Adrenal gland (tissue), 5 donors: ENCODE measurements around the gene SMIM12.

ENCODE experiments used
- POLR2A ChIP-seq, 2 donors: fragments of 450-650 bp; IDR thresholded peaks; one replicate each; pipeline ENCODE4 v1.6.1; 2017; ENCODE audit warnings: antibody characterized with exemption in 2 of 2, mild to moderate bottlenecking in 2 of 2, moderate library complexity in 1 of 2
- TF ChIP-seq, protein P1 (sequence below), 6 experiments: fragments of 450-650 bp in 4 of 6; fragments of 200-600 bp in 2 of 6; sonication (generic) in 1 of 6; IDR thresholded peaks; 1 replicate in 5 of 6; 2 replicates in 1 of 6; pipeline versions ENCODE4 v1.5.1 to v1.8.0; 2016 to 2021; ENCODE audit warnings: antibody characterized with exemption in 6 of 6, mild to moderate bottlenecking in 2 of 6, moderate library complexity in 1 of 6
- donor health status: DM: no; HTN: no; CAD: no.

DNA sequence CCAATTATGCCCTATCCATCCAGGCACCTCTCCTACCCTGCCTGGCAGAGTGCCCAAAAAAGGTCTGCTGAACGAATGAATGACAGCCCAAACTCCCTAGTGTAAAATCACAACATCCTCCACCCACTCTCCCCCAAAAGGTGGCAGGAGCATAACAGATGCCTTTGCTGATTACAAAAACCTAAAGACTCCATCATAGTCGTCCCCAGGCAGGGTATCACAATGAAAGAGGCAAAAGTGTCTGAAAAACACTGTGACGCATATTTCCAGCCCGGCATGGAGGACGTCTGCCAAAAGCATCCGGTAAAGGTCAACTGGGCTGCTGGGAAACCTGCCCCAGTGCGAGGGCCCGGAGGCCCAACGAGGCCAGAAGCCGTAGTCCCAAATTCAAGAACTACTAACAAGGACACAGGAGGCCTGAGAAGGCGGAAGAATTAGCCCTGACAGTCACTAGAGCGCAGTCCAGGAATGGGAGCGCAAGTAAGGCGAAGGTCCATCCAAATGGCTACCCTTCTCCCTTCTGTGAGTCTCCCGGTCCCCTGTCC lies 576 bp downstream of the SMIM12 start:
- TF ChIP-seq, protein P1, sequence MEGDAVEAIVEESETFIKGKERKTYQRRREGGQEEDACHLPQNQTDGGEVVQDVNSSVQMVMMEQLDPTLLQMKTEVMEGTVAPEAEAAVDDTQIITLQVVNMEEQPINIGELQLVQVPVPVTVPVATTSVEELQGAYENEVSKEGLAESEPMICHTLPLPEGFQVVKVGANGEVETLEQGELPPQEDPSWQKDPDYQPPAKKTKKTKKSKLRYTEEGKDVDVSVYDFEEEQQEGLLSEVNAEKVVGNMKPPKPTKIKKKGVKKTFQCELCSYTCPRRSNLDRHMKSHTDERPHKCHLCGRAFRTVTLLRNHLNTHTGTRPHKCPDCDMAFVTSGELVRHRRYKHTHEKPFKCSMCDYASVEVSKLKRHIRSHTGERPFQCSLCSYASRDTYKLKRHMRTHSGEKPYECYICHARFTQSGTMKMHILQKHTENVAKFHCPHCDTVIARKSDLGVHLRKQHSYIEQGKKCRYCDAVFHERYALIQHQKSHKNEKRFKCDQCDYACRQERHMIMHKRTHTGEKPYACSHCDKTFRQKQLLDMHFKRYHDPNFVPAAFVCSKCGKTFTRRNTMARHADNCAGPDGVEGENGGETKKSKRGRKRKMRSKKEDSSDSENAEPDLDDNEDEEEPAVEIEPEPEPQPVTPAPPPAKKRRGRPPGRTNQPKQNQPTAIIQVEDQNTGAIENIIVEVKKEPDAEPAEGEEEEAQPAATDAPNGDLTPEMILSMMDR (IDR thresholded peaks at IDR 0.05) = no peak
- no peak for TF ChIP-seq POLR2A (IDR thresholded peaks at IDR 0.05)
